ENCODE results near the gene ITIH3. TPM values are rescaled to one million over a fixed set of nuclear protein-coding genes. Genes with fewer than 3 reads are reported as not detected.

ITIH3 gene
- total RNA-seq, 4 donors from 2014 or later, result 0.26 to 3.7 (median 1.3) TPM; not detected in 1

- DNase-seq, result no peak
- TF ChIP-seq CTCF (IDR thresholded peaks at IDR 0.05), result no peak
- no peak for TF ChIP-seq POLR2A (IDR thresholded peaks at IDR 0.05)
- WGBS, 2 donors, result 76 to 78% methylated on average over 7 to 11 of the region's 19 CpGs
- Histone ChIP-seq H3K36me3 (no peaks in the 10 kb centered on the region), H3K4me1 (no peaks in the 10 kb centered on the region), H3K27ac (no peak overlapping the region), H3K27me3 (peaks cover 0 to 5% (median 0%) of the 10 kb centered on the region in 4 donors), H3K4me3 (no peak overlapping the region), H3K9me3 (no peaks in the 10 kb centered on the region)
- intact Hi-C loops (cut with DNase I), result no loop called here
Observed at GRCh38 chr3:52805270-52806039, 10.9 kb downstream of the ITIH3 start.

GRCh38 chr3:52809149-52809548 is 14.6 kb downstream of the ITIH3 start:
- intact Hi-C loops (cut with DNase I), result no loop called here
- Histone ChIP-seq H3K9me3 (no peaks in the 10 kb centered on the region), H3K4me1 (no peaks in the 10 kb centered on the region), H3K27me3 (peaks cover 0 to 5% (median 0%) of the 10 kb centered on the region in 4 donors), H3K36me3 (no peaks in the 10 kb centered on the region), H3K4me3 (no peak overlapping the region), H3K27ac (no peak overlapping the region)
- no peak for DNase-seq
- 50 to 66% methylated on average over 2 of the region's 2 CpGs for WGBS, 2 donors
- TF ChIP-seq POLR2A (IDR thresholded peaks at IDR 0.05) (no peak), CTCF (IDR thresholded peaks at IDR 0.05) (no peak)

DNA sequence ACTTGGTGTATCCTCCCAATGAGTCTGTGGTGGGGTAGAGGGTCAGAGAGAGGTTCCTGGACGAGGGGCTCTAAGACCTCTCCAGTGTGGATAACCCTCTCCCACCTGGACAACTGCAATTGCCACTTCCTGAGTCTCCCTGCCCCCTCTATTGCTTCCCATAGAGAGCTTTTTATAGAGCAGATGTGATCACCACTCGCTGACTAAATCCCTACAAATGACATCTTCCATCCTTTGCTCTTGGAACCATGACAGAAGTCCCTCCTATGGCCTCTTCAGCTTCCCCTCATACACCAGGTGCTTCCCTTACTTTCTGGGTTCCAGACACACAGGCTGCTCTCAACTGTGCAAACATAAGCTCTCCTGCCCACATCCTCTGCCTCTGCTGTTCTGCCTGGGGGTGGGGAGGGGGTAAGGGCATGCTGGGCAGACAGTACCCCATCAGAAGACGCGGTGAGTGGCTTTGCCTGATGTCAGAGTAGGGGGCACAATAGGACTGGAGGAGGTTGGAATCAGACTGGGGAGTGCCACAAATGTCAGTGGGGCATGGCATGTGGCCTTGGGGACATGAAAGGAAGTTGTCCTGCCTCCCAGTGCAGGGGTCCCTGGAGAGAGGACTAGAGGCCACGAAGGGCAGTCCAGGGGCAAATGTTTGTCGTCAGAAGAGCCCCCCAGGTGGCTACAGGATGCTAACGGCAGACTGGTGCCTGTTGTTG is 15.2 kb downstream of the ITIH3 start:
- Histone ChIP-seq H3K4me3 (no peak overlapping the region), H3K4me1 (no peaks in the 10 kb centered on the region), H3K27ac (no peak overlapping the region), H3K36me3 (no peaks in the 10 kb centered on the region), H3K9me3 (no peaks in the 10 kb centered on the region), H3K27me3 (peaks cover 0 to 5% (median 0%) of the 10 kb centered on the region in 4 donors)
- intact Hi-C loops (cut with DNase I), result no loop called here
- no peak for DNase-seq
- TF ChIP-seq POLR2A (IDR thresholded peaks at IDR 0.05) (no peak), CTCF (IDR thresholded peaks at IDR 0.05) (no peak)
- WGBS, 2 donors, result 39 to 51% methylated on average over 5 to 7 of the region's 7 CpGs

- Histone ChIP-seq H3K27me3 (peaks cover 0 to under 1% (median 0%) of the 10 kb centered on the region in 4 donors), H3K4me3 (no peak overlapping the region)
Observed at GRCh38 chr3:52810923-52811322, 16.3 kb downstream of the ITIH3 start.

More at GRCh38 chr3:52810923-52811322, 16.3 kb downstream of the ITIH3 start:
- no peak for DNase-seq
- Histone ChIP-seq H3K36me3 (no peaks in the 10 kb centered on the region), H3K4me1 (no peaks in the 10 kb centered on the region), H3K27ac (no peak overlapping the region), H3K9me3 (no peaks in the 10 kb centered on the region)
- WGBS, 2 donors, result 83 to 86% methylated on average over 7 to 11 of the region's 11 CpGs
- TF ChIP-seq POLR2A (IDR thresholded peaks at IDR 0.05), result no peak
- TF ChIP-seq CTCF (IDR thresholded peaks at IDR 0.05), result no peak
- intact Hi-C loops (cut with DNase I), result no loop called here

All from esophagus squamous epithelium (tissue), 5 donors.